DND-41 (cell line): Measurements from ENCODE around the gene TAF6L.
"Not testable (repeated sequence)": the region's sequence is repeated elsewhere in the genome, so short reads cannot be mapped to it uniquely, and the experiment has no call there.

ENCODE experiments used
- ATAC-seq: fragments of 200-7000 bp; cut with Tn5 transposase; 3 replicates; pipeline ENCODE4 v1.9.1; 2021; ENCODE audit warnings: low read depth; ENCODE audit not compliant: insufficient read depth
- DNase-seq: peaks from one replicate; pipeline ENCODE4 v3.0.0-alpha.2; 2020
- H2AFZ ChIP-seq: 2 replicates; pipeline ENCODE4 v1.6.0; 2012; ENCODE audit warnings: low read depth, low read length
- H3K27ac ChIP-seq: 2 replicates; pipeline ENCODE4 v1.5.1; 2012; ENCODE audit warnings: low read length, inconsistent platforms
- H3K27me3 ChIP-seq: fragments of 200-600 bp; sonication (generic); 2 replicates; pipeline ENCODE4 v1.6.0; 2012; ENCODE audit warnings: low read length, mild to moderate bottlenecking, inconsistent platforms; ENCODE audit not compliant: insufficient read depth, poor library complexity
- H3K36me3 ChIP-seq: 2 replicates; pipeline ENCODE4 v1.5.1; 2012; ENCODE audit warnings: low read length, inconsistent platforms; ENCODE audit not compliant: insufficient read depth
- H3K4me1 ChIP-seq: 2 replicates; pipeline ENCODE4 v1.5.1; 2012; ENCODE audit warnings: mild to moderate bottlenecking, low read length; ENCODE audit not compliant: insufficient read depth
- H3K4me2 ChIP-seq: 2 replicates; pipeline ENCODE4 v1.6.0; 2012; ENCODE audit warnings: mild to moderate bottlenecking, moderate library complexity, low read length, inconsistent platforms; ENCODE audit not compliant: insufficient read depth
- H3K4me3 ChIP-seq, 2 experiments: fragments of 200-600 bp in 1 of 2; shearing (Covaris generic) in 1 of 2; 2 replicates each; pipeline ENCODE4 v1.5.1; 2012 to 2016; ENCODE audit warnings: inconsistent platforms in 2 of 2, low read length in 2 of 2, mild to moderate bottlenecking in 2 of 2, low read depth in 1 of 2, moderate library complexity in 1 of 2
- H3K79me2 ChIP-seq: 2 replicates; pipeline ENCODE4 v1.6.0; 2012; ENCODE audit warnings: low read length, inconsistent platforms; ENCODE audit not compliant: insufficient read depth
- H3K9ac ChIP-seq: 2 replicates; pipeline ENCODE4 v1.6.0; 2012; ENCODE audit warnings: low read depth, mild to moderate bottlenecking, inconsistent platforms, low read length, moderate library complexity
- H3K9me3 ChIP-seq: 2 replicates; pipeline ENCODE4 v1.5.1; 2012; ENCODE audit warnings: low read length, moderate library complexity, mild to moderate bottlenecking, inconsistent platforms; ENCODE audit not compliant: insufficient read depth, severe bottlenecking
- H4K20me1 ChIP-seq: 2 replicates; pipeline ENCODE4 v1.6.0; 2012; ENCODE audit warnings: low read length; ENCODE audit not compliant: insufficient read depth
- EZH2 ChIP-seq: IDR thresholded peaks from 3 replicates; pipeline ENCODE4 v1.6.1; 2012; ENCODE audit warnings: borderline replicate concordance, low read depth, mild to moderate bottlenecking, moderate library complexity, low read length, inconsistent platforms; ENCODE audit not compliant: severe bottlenecking
- TF ChIP-seq, protein P1 (sequence below): IDR thresholded peaks from 2 replicates; pipeline ENCODE4 v1.5.1; 2012; ENCODE audit warnings: borderline replicate concordance, low read length, moderate library complexity, mild to moderate bottlenecking; ENCODE audit not compliant: poor library complexity, severe bottlenecking; ENCODE audit errors: extremely low read depth

Gene TAF6L

DNA sequence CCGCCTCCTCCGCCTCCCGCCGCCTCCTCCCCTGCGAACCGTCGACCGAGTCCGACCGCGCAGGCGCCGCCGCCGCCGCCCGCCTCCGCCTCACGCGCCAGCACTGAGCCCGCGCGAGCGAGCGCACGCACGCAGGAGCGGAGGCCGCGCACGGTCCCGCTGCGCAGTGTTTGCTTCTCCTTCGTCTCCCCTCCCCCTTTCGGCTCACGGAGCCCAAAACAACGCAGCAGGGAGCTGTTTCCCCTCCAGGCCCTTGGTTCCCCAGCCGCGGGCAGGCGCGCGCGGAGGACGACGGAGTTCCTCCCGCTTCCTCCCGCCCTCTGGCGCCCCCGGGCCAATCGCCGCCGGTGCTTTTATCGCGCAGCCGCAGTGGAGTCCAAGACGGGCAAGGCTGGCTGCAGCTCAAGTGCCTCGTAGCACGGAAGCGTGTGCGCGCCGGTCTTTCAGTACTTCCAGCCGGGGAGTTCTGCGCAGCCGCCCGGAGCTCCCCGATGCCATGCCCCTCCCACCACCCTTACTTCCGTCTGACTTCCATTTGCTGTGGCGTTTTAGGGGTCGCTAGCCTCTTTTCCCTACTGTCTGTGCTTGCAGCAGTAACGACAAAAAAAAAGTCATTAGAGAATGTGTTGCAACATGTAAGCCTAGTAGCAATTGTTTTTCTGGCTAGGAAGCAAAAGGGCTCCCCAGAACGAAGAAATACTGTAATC lies 43.9 kb upstream of the TAF6L start, which contains the start of gene HNRNPUL2:
HNRNPUL2 (minus strand) TSS at position 293 of the 707 bp plus-strand sequence. CDS start 301 bp downstream, outside the sequence.
- H2AFZ ChIP-seq = peak within 1 kb of the TSS; percentile 89
- peak within 1 kb of the TSS; percentile 74 to 93 for H3K4me3 ChIP-seq
- H3K4me2 ChIP-seq = peak within 1 kb of the TSS; percentile 90
- H4K20me1 ChIP-seq = peaks cover 35% of the 10 kb centered on the region
- no peaks in the 10 kb centered on the region for H3K27me3 ChIP-seq
- peak; percentile 99 for DNase-seq
- TF ChIP-seq, protein P1, sequence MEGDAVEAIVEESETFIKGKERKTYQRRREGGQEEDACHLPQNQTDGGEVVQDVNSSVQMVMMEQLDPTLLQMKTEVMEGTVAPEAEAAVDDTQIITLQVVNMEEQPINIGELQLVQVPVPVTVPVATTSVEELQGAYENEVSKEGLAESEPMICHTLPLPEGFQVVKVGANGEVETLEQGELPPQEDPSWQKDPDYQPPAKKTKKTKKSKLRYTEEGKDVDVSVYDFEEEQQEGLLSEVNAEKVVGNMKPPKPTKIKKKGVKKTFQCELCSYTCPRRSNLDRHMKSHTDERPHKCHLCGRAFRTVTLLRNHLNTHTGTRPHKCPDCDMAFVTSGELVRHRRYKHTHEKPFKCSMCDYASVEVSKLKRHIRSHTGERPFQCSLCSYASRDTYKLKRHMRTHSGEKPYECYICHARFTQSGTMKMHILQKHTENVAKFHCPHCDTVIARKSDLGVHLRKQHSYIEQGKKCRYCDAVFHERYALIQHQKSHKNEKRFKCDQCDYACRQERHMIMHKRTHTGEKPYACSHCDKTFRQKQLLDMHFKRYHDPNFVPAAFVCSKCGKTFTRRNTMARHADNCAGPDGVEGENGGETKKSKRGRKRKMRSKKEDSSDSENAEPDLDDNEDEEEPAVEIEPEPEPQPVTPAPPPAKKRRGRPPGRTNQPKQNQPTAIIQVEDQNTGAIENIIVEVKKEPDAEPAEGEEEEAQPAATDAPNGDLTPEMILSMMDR = no peak
- no peak for TF ChIP-seq EZH2
- H3K4me1 ChIP-seq = peaks cover 56% of the 10 kb centered on the region
- H3K9me3 ChIP-seq = no peaks in the 10 kb centered on the region
- peak within 1 kb of the TSS; percentile 100 for H3K27ac ChIP-seq
- peak within 1 kb of the TSS; percentile 94 for H3K9ac ChIP-seq
- peak; percentile 86 for ATAC-seq
- peaks cover 88% of the 10 kb centered on the region for H3K79me2 ChIP-seq
- H3K36me3 ChIP-seq = peaks cover 54% of the 10 kb centered on the region

DNA sequence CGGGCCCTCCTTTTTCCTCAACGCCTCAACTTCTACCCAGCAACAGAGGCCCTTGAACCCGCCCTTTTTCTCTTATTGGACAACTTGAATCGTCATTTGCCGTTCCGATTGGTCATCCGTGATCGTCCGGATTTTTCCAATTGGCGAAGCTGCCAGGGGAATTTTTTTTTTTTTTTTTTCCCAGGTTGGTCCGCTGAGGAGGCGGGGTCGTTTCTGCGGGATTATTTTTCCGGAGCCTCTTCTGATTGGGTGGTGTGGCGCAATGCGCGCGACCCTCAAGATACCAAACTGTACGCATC lies 43.4 kb upstream of the TAF6L start:
- DNase-seq (peak; percentile 94), ATAC-seq (peak; percentile 60)
- peaks cover 34% of the 10 kb centered on the region for H4K20me1 ChIP-seq
- H3K27ac ChIP-seq = peak overlapping the region; percentile 100
- peaks cover 88% of the 10 kb centered on the region for H3K79me2 ChIP-seq
- H3K36me3 ChIP-seq = peaks cover 52% of the 10 kb centered on the region
- H3K9me3 ChIP-seq = no peaks in the 10 kb centered on the region
- no peaks in the 10 kb centered on the region for H3K27me3 ChIP-seq
- TF ChIP-seq, protein P1 = no peak
- no peak for TF ChIP-seq EZH2
- H3K4me3 ChIP-seq = peak overlapping the region; percentile 74 to 78; a peak in 3 of 4 replicates
- H3K4me1 ChIP-seq = peaks cover 52% of the 10 kb centered on the region
- H3K4me2 ChIP-seq = peak overlapping the region; percentile 65
- peak overlapping the region; percentile 89 for H2AFZ ChIP-seq
- peak overlapping the region; percentile 94 for H3K9ac ChIP-seq

DNA sequence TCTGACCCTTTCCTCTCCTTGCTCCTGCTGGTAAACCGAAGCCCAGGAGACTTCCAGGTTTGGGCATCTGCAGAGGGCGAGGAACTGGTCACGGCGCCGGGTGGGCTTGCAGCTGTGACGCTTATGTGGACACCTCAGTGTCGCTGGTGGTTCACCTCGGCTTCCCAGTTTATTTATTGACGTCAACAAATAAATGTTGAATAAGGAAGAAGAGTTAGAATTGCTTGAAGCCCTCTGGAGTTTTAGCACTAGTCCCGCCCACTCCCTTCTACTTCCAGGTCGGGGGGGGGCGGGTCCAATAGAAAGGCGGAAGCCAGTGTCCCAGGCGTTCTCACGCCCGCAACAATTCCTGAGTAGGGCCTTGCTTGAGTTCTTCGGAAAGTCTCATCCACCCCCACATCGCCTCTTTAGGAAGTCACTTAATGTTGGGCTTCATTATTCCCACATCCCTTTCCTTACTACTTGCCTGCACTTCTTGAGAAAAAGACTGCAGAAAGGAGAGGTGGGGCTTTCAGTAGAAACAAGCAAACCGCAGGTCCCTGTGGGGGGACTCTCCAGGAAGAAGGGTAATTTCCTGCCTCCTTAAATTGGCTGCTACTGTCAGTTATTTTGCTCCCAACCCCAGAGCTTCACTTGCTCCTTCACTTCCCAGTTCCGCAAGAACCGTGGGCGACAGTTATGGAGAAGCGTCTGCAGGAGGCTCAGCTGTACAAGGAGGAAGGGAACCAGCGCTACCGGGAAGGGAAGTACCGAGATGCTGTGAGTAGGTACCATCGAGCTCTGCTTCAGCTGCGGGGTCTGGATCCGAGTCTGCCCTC lies 42.8 kb upstream of the TAF6L start, which contains the start of gene TTC9C:
TTC9C (plus strand) TSS at position 316 of the 818 bp plus-strand sequence; CDS start at position 679, 363 bp downstream.
- H3K4me2 ChIP-seq = peak within 1 kb of the TSS; percentile 90
- DNase-seq (peak; percentile 86), ATAC-seq (peak; percentile 48)
- peaks cover 88% of the 10 kb centered on the region for H3K79me2 ChIP-seq
- peak within 1 kb of the TSS; percentile 89 for H2AFZ ChIP-seq
- peaks cover 52% of the 10 kb centered on the region for H3K36me3 ChIP-seq
- peak within 1 kb of the TSS; percentile 74 to 93 for H3K4me3 ChIP-seq
- TF ChIP-seq, protein P1 = no peak
- TF ChIP-seq EZH2 = no peak
- H3K4me1 ChIP-seq = peaks cover 47% of the 10 kb centered on the region
- peaks cover 34% of the 10 kb centered on the region for H4K20me1 ChIP-seq
- H3K27ac ChIP-seq = peak within 1 kb of the TSS; percentile 100
- H3K9me3 ChIP-seq = no peaks in the 10 kb centered on the region
- peak within 1 kb of the TSS; percentile 94 for H3K9ac ChIP-seq
- no peaks in the 10 kb centered on the region for H3K27me3 ChIP-seq

DNA sequence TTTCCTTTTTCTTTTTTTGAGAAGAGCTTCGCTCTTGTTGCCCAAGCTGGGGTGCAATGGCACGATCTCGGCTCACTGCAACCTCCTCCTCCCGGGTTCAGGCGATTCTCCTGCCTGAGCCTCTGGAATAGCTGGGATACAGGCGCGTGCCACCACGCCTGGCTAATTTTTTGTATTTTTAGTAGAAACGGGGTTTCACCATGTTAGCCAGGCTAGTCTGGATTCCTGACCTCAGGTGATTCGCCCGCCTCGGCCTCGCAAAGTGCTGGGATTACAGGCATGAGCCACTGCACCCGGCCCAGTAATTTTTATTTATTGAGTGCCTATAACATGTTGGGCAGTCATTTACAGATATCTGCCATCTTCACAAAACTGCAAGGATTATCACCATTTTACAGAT lies 41.1 kb upstream of the TAF6L start:
- Histone ChIP-seq H3K4me1 (peaks cover 30% of the 10 kb centered on the region), H3K79me2 (peaks cover 76% of the 10 kb centered on the region), H3K4me2 (peak overlapping the region; percentile 65), H3K4me3 (peak overlapping the region; percentile 13 to 74; a peak in 3 of 4 replicates), H3K9ac (peak overlapping the region; percentile 94), H3K36me3 (peaks cover 51% of the 10 kb centered on the region), H3K27ac (peak overlapping the region; percentile 53; the same call in 1 of the 2 replicates), H4K20me1 (peaks cover 19% of the 10 kb centered on the region)
- not testable (repeated sequence) for H2AFZ ChIP-seq, H3K27me3 ChIP-seq, DNase-seq, H3K9me3 ChIP-seq, ATAC-seq
